ENCODE results near the gene HSPA4. TPM values are rescaled to one million over a fixed set of nuclear protein-coding genes. Genes with fewer than 3 reads are reported as not detected.

HSPA4 gene
- total and polyA plus RNA-seq, 7 donors: 41.2 to 154 (median 108) TPM

DNA sequence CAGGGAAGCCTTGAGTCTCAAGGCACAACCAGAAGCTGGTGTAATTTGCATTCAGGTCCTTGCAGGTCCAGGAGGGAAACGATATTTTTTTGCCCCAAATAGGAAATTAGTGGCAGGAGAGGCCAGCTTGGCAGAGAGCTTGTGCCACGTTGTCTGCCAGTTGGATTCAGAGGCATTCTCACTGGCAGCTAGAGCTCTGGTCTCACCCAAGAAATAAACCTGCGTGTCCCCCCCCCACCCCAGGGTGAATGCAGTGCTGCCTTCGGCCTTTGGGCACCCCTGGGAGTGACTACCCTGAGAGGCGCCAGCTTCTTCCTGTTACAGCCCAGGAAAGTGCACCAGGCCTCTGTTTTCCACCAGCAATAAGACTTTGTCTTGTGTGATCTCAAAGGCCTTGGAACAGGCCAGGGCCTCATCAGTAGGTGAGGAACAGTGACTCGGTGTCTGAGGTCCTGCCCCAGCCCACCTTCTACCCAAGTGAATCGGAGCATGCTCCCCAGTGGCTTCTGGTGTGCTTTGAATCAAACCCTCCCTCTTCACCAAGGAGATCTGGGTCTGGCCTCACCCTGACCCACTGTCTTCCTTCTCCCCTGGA lies 68.4 kb downstream of the HSPA4 start:
- DNase-seq (no peak), ATAC-seq (peak in 1 of 4 donors; percentile 1)
- H3K27ac ChIP-seq: peak overlapping the region; percentile 88
- no peak overlapping the region for H3K4me3 ChIP-seq
- no peaks in the 10 kb centered on the region for H3K9me3 ChIP-seq
- TF ChIP-seq, protein P1, sequence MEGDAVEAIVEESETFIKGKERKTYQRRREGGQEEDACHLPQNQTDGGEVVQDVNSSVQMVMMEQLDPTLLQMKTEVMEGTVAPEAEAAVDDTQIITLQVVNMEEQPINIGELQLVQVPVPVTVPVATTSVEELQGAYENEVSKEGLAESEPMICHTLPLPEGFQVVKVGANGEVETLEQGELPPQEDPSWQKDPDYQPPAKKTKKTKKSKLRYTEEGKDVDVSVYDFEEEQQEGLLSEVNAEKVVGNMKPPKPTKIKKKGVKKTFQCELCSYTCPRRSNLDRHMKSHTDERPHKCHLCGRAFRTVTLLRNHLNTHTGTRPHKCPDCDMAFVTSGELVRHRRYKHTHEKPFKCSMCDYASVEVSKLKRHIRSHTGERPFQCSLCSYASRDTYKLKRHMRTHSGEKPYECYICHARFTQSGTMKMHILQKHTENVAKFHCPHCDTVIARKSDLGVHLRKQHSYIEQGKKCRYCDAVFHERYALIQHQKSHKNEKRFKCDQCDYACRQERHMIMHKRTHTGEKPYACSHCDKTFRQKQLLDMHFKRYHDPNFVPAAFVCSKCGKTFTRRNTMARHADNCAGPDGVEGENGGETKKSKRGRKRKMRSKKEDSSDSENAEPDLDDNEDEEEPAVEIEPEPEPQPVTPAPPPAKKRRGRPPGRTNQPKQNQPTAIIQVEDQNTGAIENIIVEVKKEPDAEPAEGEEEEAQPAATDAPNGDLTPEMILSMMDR (IDR thresholded peaks at IDR 0.05): no peak
- H3K36me3 ChIP-seq (ENCODE audit: insufficient read depth in 1 of 2, low read depth in 1 of 2): no peaks in the 10 kb centered on the region
- 24 to 48% (median 26%) methylated on average over 7 of the region's 7 CpGs for WGBS, 3 donors
- peaks cover 70% of the 10 kb centered on the region for H3K4me1 ChIP-seq
- intact Hi-C loops (cut with DNase I): no loop called here
- no peaks in the 10 kb centered on the region for H3K27me3 ChIP-seq (ENCODE audit: insufficient read depth in 3 of 3, low read length in 2 of 3)

DNA sequence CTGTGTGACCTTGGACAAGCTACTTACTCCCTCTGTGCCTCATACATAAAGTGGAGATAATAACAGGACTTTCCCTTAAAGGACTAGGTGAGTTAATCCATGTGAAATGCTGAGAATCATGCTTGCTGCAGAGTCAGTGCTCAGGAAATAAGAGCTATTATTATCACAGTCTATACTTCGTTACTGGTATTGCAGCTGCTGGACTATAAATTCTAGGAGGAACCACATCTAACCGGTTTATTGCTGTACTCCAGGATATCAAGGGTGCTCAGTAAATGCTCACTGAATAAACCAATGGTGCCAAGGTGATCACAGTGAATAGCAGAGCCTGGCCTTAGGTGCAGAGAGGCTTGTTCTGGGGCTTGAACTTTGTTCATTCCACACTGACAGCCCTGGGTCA lies 69.3 kb downstream of the HSPA4 start:
- Histone ChIP-seq H3K27ac (peak overlapping the region; percentile 88), H3K36me3 (ENCODE audit: insufficient read depth in 1 of 2, low read depth in 1 of 2) (no peaks in the 10 kb centered on the region), H3K9me3 (no peaks in the 10 kb centered on the region), H3K27me3 (ENCODE audit: insufficient read depth in 3 of 3, low read length in 2 of 3) (no peaks in the 10 kb centered on the region), H3K4me1 (peaks cover 77% of the 10 kb centered on the region), H3K4me3 (no peak overlapping the region)
- DNase-seq: no peak
- TF ChIP-seq, protein P1 (IDR thresholded peaks at IDR 0.05): no peak
- ATAC-seq: peak in 3 of 4 donors; percentile 24 to 41 (median 36)
- 11 to 23% (median 12%) methylated on average over 2 of the region's 2 CpGs for WGBS, 3 donors
- intact Hi-C loops (cut with DNase I): no loop called here

- WGBS, 3 donors: 77 to 84% (median 81%) methylated on average over 9 of the region's 9 CpGs
- Histone ChIP-seq H3K27ac (peak overlapping the region; percentile 88), H3K4me1 (peaks cover 72% of the 10 kb centered on the region), H3K4me3 (no peak overlapping the region), H3K9me3 (no peaks in the 10 kb centered on the region), H3K36me3 (ENCODE audit: insufficient read depth in 1 of 2, low read depth in 1 of 2) (no peaks in the 10 kb centered on the region), H3K27me3 (ENCODE audit: insufficient read depth in 3 of 3, low read length in 2 of 3) (no peaks in the 10 kb centered on the region)
- intact Hi-C loops (cut with DNase I): no loop called here
- TF ChIP-seq, protein P1 (IDR thresholded peaks at IDR 0.05): no peak
- no peak for ATAC-seq
- DNase-seq: no peak
Measured at GRCh38 chr5:133121611-133122150, 69.9 kb downstream of the HSPA4 start.

- no peak for ATAC-seq
- DNase-seq: no peak
- H3K27ac ChIP-seq: peak overlapping the region; percentile 88
- peaks cover 62% of the 10 kb centered on the region for H3K4me1 ChIP-seq
- TF ChIP-seq, protein P1 (IDR thresholded peaks at IDR 0.05): no peak
- no peaks in the 10 kb centered on the region for H3K9me3 ChIP-seq
- no peaks in the 10 kb centered on the region for H3K27me3 ChIP-seq (ENCODE audit: insufficient read depth in 3 of 3, low read length in 2 of 3)
- H3K36me3 ChIP-seq (ENCODE audit: insufficient read depth in 1 of 2, low read depth in 1 of 2): no peaks in the 10 kb centered on the region
- WGBS, 3 donors: 84 to 88% (median 84%) methylated on average over 4 of the region's 4 CpGs
- intact Hi-C loops (cut with DNase I): no loop called here
- no peak overlapping the region for H3K4me3 ChIP-seq
Measured at GRCh38 chr5:133122711-133123110, 70.9 kb downstream of the HSPA4 start.

GRCh38 chr5:133123297-133123696 lies 71.5 kb downstream of the HSPA4 start:
- Histone ChIP-seq H3K27me3 (ENCODE audit: insufficient read depth in 3 of 3, low read length in 2 of 3) (no peaks in the 10 kb centered on the region), H3K4me1 (peaks cover 56% of the 10 kb centered on the region), H3K4me3 (no peak overlapping the region), H3K27ac (peak overlapping the region; percentile 49), H3K36me3 (ENCODE audit: insufficient read depth in 1 of 2, low read depth in 1 of 2) (no peaks in the 10 kb centered on the region), H3K9me3 (no peaks in the 10 kb centered on the region)
- DNase-seq: no peak
- WGBS, 3 donors: 62 to 87% (median 70%) methylated on average over 2 of the region's 2 CpGs
- ATAC-seq: no peak
- TF ChIP-seq, protein P1 (IDR thresholded peaks at IDR 0.05): no peak
- intact Hi-C loops (cut with DNase I): no loop called here

Measured in psoas muscle (tissue), 8 donors.